ENCODE measurements around the gene PDZK1. TPM values are rescaled to one million over a fixed set of nuclear protein-coding genes. Genes with fewer than 3 reads are reported as not detected.
"Not testable (repeated sequence)": the region's sequence is repeated elsewhere in the genome, so short reads cannot be mapped to it uniquely, and the experiment has no call there.

Gene PDZK1
- total and polyA plus RNA-seq, 3 donors from 2014 or later: 0.94 to 3.5 (median 1.5) TPM

DNA sequence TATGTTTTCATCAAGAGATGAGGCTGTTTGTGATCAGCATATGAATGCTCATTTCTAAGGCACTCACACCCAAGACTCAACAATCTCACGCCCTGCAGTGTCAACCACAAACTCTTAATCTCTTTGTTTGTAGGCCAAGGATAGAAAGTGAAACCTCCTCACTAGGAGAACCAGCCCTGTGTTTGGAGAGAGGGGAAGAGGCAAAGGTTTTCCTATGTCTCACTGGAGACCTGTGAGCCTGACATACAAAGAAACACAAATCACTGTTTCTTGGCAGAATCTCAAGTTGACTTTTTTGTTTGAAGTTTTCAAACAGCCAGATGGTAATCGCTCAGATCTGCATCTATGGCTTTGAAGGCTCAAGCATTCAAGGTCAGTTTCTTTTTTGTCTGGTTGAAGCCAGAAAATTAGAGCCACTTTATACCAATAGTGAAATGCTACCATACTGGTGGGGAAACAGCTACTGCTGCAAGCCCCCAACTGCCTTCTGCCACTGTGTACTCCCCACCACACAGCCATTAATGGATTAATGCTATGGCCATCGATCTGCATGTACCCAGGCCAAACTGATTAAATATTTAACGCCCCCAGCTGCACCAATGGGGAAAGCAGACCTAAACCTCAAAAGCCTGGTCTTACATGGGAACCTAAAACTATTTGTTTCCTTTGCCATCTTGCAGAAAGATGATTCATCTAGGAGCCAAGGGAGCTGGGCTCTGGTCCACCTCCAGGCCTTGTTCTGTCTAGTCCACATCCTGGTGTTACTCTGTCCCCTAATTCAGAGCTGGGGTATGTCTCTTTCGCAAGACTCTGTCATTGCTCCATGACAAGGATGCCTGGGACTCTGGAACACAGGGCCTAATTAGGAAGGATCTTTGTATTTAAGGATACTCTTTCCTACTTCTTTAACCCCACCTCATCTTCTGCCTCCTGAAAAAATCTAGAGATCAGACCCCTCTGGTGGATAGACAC lies 16.3 kb downstream of the PDZK1 start:
- 67 to 75% methylated on average over 5 of the region's 5 CpGs for WGBS, 2 donors
- H3K36me3 ChIP-seq (ENCODE audit: low read depth, missing control alignments): no peaks in the 10 kb centered on the region
- H3K4me1 ChIP-seq: no peaks in the 10 kb centered on the region
- no peak overlapping the region for H3K27ac ChIP-seq
- TF ChIP-seq, protein P1, sequence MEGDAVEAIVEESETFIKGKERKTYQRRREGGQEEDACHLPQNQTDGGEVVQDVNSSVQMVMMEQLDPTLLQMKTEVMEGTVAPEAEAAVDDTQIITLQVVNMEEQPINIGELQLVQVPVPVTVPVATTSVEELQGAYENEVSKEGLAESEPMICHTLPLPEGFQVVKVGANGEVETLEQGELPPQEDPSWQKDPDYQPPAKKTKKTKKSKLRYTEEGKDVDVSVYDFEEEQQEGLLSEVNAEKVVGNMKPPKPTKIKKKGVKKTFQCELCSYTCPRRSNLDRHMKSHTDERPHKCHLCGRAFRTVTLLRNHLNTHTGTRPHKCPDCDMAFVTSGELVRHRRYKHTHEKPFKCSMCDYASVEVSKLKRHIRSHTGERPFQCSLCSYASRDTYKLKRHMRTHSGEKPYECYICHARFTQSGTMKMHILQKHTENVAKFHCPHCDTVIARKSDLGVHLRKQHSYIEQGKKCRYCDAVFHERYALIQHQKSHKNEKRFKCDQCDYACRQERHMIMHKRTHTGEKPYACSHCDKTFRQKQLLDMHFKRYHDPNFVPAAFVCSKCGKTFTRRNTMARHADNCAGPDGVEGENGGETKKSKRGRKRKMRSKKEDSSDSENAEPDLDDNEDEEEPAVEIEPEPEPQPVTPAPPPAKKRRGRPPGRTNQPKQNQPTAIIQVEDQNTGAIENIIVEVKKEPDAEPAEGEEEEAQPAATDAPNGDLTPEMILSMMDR (IDR thresholded peaks at IDR 0.05): no peak
- no peak for TF ChIP-seq POLR2A (IDR thresholded peaks at IDR 0.05)
- H3K4me3 ChIP-seq: no peak overlapping the region
- intact Hi-C loops (cut with DNase I; ENCODE audit: low total_unique reads): no loop called here
- no peaks in the 10 kb centered on the region for H3K9me3 ChIP-seq
- no peak for DNase-seq
- H3K27me3 ChIP-seq: no peaks in the 10 kb centered on the region

DNA sequence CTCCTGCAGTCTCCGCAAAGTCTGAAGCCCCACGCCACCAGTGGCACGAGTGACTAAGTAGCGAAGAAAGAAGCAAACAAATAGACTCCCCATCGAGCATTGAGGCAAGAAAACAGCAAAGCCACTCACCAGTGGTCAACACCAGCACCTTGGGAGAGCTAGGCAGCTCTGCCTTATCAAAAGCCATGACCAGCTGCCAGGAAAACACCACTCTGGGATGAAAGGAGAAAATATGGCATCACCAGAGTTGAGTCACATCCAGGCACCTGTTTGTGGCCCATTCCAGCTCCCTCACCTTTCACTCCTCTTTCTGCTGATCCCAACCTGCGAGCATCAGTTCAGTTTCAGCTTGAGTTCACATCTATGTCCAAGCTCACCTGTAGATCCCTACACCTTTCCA lies 17.2 kb downstream of the PDZK1 start:
- no peak for DNase-seq
- Histone ChIP-seq H3K4me1 (no peaks in the 10 kb centered on the region), H3K9me3 (no peaks in the 10 kb centered on the region), H3K27me3 (no peaks in the 10 kb centered on the region), H3K36me3 (ENCODE audit: low read depth, missing control alignments) (no peaks in the 10 kb centered on the region), H3K4me3 (no peak overlapping the region), H3K27ac (no peak overlapping the region)
- TF ChIP-seq, protein P1 (IDR thresholded peaks at IDR 0.05): no peak
- TF ChIP-seq POLR2A (IDR thresholded peaks at IDR 0.05): no peak
- intact Hi-C loops (cut with DNase I; ENCODE audit: low total_unique reads): no loop called here
- 63 to 83% methylated on average over 3 to 6 of the region's 6 CpGs for WGBS, 2 donors

DNA sequence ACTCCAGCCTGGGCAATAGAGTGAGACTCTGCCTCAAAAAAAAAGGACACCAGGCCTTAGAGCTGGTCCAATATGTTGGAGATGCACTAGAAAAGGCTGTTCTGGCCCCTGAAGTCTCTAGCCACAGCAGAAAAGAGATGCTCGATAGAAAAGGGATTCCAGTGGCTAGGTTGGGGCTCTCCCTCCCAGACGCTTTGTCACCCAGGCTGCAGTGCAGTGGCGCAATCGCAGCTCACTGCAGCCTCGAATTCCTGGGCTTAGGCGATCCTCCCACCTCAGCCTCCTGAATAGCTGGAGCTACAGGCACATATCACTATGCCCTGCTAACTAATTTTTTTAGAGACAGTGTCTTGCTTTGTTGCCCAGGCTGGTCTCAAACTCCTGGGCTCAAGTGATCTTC lies 18.2 kb downstream of the PDZK1 start:
- 94 to 95% methylated on average over 6 of the region's 6 CpGs for WGBS, 2 donors
- no peak for TF ChIP-seq POLR2A (IDR thresholded peaks at IDR 0.05)
- TF ChIP-seq, protein P1 (IDR thresholded peaks at IDR 0.05): no peak
- intact Hi-C loops (cut with DNase I; ENCODE audit: low total_unique reads): no loop called here

DNA sequence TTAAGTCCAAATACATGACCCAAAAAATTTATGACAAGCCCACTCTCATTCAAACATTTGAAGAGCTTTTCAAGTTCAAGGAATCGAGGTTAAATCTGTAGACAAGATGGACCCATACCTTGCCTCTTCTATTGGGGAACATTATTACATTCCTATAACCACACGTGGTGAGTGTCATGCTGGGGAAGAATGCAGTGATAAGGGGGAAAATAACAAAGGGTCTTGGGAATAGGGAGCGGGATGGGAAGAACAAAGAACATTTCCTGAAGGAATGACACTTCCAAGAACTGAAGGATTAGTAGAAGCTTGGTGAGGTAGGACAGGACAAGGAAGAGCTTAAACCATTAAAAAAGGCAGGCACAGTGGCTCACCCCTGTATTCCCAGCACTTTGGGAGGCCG lies 18.8 kb downstream of the PDZK1 start:
- DNase-seq: no peak
- H3K4me3 ChIP-seq: no peak overlapping the region
- H3K4me1 ChIP-seq: no peaks in the 10 kb centered on the region
- no peaks in the 10 kb centered on the region for H3K36me3 ChIP-seq (ENCODE audit: low read depth, missing control alignments)
- no peak overlapping the region for H3K27ac ChIP-seq
- TF ChIP-seq, protein P1 (IDR thresholded peaks at IDR 0.05): no peak
- TF ChIP-seq POLR2A (IDR thresholded peaks at IDR 0.05): no peak
- WGBS, 2 donors: 72 to 75% methylated on average over 4 of the region's 4 CpGs
- intact Hi-C loops (cut with DNase I; ENCODE audit: low total_unique reads): no loop called here
- H3K9me3 ChIP-seq: no peaks in the 10 kb centered on the region
- H3K27me3 ChIP-seq: no peaks in the 10 kb centered on the region

More for the DNA sequence above, 18.2 kb downstream of the PDZK1 start:
- H3K4me1 ChIP-seq: no peaks in the 10 kb centered on the region
- H3K9me3 ChIP-seq: no peaks in the 10 kb centered on the region
- H3K27ac ChIP-seq: no peak overlapping the region
- no peak for DNase-seq
- H3K36me3 ChIP-seq (ENCODE audit: low read depth, missing control alignments): no peaks in the 10 kb centered on the region
- H3K4me3 ChIP-seq: no peak overlapping the region
- H3K27me3 ChIP-seq: no peaks in the 10 kb centered on the region

DNA sequence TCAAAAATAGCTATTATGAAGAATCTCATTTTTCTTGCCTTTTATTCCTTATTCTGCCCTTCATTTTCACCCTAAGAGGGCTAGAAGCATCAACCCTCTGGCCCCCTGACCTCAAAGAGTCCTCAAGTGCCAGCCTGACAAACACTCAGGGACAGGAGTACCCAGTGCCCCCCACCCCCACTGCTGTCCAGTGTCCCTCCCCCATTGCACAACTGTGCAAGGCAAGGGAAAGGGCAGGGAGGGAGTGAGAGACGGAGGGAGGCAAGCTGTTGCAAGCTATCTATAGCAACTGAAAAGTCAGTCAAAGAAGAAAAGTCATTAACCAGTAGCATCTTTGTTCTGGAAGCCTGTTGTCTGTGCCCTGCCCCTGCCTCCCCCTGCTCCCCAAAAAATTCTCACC lies 21.1 kb downstream of the PDZK1 start:
- intact Hi-C loops (cut with DNase I; ENCODE audit: low total_unique reads); H3K27me3 ChIP-seq; H3K4me1 ChIP-seq; H3K27ac ChIP-seq; H3K36me3 ChIP-seq (ENCODE audit: low read depth, missing control alignments); DNase-seq; H3K4me3 ChIP-seq; H3K9me3 ChIP-seq: not testable (repeated sequence)
- WGBS, 2 donors: 88% methylated on average over 1 of the region's 1 CpG; no CpG with 5 or more reads in 1 of the 2 donors

- H3K27ac ChIP-seq; H3K36me3 ChIP-seq (ENCODE audit: low read depth, missing control alignments); intact Hi-C loops (cut with DNase I; ENCODE audit: low total_unique reads); H3K9me3 ChIP-seq; H3K4me1 ChIP-seq; H3K4me3 ChIP-seq; DNase-seq; H3K27me3 ChIP-seq: not testable (repeated sequence)
- no CpG with 5 or more reads among the region's 3 CpGs for WGBS, 2 donors
Observed at GRCh38 chr1:145684858-145685257, 22.3 kb downstream of the PDZK1 start.

GRCh38 chr1:145673217-145673616 lies 34.0 kb downstream of the PDZK1 start:
- H3K27me3 ChIP-seq; intact Hi-C loops (cut with DNase I; ENCODE audit: low total_unique reads); H3K4me3 ChIP-seq; H3K4me1 ChIP-seq; H3K36me3 ChIP-seq (ENCODE audit: low read depth, missing control alignments); H3K9me3 ChIP-seq; H3K27ac ChIP-seq; DNase-seq: not testable (repeated sequence)
- WGBS, 2 donors: no CpG with 5 or more reads among the region's 1 CpG

All from testis (tissue), 3 donors.